H1 (cell line): Measurements from ENCODE around the gene OPHN1. TPM values are rescaled to one million over a fixed set of nuclear protein-coding genes. Genes with fewer than 3 reads are reported as not detected.

Source experiments
- CTCF ChIP-seq, 3 experiments: IDR thresholded peaks; 1 replicate in 2 of 3; 2 replicates in 1 of 3; pipeline versions ENCODE4 v1.5.1 to v1.6.1; 2011; ENCODE audit warnings: low read length in 3 of 3, mild to moderate bottlenecking in 3 of 3, inconsistent platforms in 2 of 3, low read depth in 1 of 3, moderate library complexity in 1 of 3; ENCODE audit not compliant: insufficient read depth in 1 of 3; ENCODE audit errors: control extremely low read depth in 1 of 3
- PHF8 ChIP-seq: fragments of 200-600 bp; sonication (generic); conservative IDR thresholded peaks from 2 replicates; pipeline ENCODE4 v1.7.1; 2012; ENCODE audit warnings: low read depth, mild to moderate bottlenecking, inconsistent platforms, low read length, moderate library complexity
- polyA plus RNA-seq, 7 experiments: library from polyadenylated mRNA; depleted of rRNA in 3 of 7; stranded (reverse) in 5 of 7; unstranded in 2 of 7; fragments of >200 nt in 5 of 7; fragments of 200-250 nt in 2 of 7; gene quantifications; 1 replicate in 5 of 7; 2 replicates in 1 of 7; 4 replicates in 1 of 7; pipeline versions ENCODE4 v1.2.1 to v1.2.3, GENCODE V29; 2011 to 2013; ENCODE audit warnings: missing spikeins in 2 of 7, mixed read lengths in 2 of 7
- total RNA-seq: library from RNA; stranded (reverse); fragmentation: NEBNext Ultra II Directional; extraction: Animal tissue kit (Norgen Biotek cat#: 25700); gene quantifications from 2 replicates; pipeline ENCODE4 v1.2.1, GENCODE V29; 2021

The OPHN1 gene
- total and polyA plus RNA-seq, 2 of the 8 experiments (the other 6 are each of a cell fraction or from before 2014, with no cell fraction given), result 1.2 to 3.5 TPM

DNA sequence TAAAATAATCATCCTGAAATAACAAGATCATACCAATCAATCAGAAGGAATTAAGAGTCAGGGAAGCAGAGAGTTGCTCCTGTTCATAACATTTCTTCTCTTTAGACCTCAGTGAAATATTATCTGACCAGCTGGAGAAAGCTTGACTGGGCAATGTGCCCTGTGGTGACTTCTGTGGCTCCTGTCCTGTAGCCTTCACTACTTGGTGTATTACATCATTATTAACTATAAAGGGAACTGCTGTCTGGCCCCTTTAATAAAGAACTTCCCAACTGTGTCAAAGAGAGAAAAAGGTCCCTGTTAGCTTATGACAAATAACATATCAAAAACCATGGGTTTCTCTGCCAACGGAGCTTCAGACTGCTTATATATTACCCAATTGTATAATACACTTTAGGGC lies 18.0 kb downstream of the OPHN1 start (continued):
- TF ChIP-seq CTCF (IDR thresholded peaks at IDR 0.05; ENCODE audit: control extremely low read depth in 1 of 3, insufficient read depth in 1 of 3, low read depth in 1 of 3, low read length in 3 of 3) (no peak), PHF8 (no peak)
